ENCODE measurements around the gene ROPN1L.

DNA sequence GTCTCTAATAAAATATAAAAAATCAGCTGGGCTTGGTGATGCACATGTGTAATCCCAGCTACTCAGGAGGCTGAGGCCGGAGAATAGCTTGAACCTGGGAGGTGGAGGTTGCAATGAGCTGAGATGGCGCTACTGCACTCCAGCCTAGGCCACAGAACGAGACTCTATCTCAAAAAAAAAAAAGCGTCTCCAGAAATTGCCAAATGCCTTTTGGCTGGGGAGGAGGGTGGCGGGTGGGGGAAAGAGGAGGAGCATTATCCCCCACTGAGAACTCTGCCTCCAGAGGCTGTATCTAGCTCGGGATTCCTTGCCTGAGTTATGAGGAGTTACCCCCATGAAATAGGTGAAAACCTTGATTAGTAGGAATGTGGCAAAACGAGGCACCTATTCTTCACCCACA, 4.8 kb downstream of the ROPN1L start:
- TF ChIP-seq CTCF (IDR thresholded peaks at IDR 0.05) (no peak), EZH2 (IDR thresholded peaks at IDR 0.05; ENCODE audit: borderline replicate concordance, insufficient read depth, low read depth, low read length, poor library complexity, severe bottlenecking) (no peak)
